Activated CD8-positive, alpha-beta T cell treated with anti-CD3 and anti-CD28 coated beads, Interleukin-2, amount 10 ng/mL, durations not matched to agents 7 days and 5 days (primary cell): ENCODE data around the gene NCOA7. TPM values are rescaled to one million over a fixed set of nuclear protein-coding genes. Genes with fewer than 3 reads are reported as not detected.
"Not testable (repeated sequence)": the region's sequence is repeated elsewhere in the genome, so short reads cannot be mapped to it uniquely, and the experiment has no call there.

Experiments used
- ATAC-seq: fragments of 150-1000 bp; cut with Tn5 transposase; one replicate; pipeline ENCODE4 v1.10.0; 2021; ENCODE audit warnings: moderate library complexity
- CTCF ChIA-PET: fragments of 350-600 bp; sonication (Branson Sonifier 250); formaldehyde crosslinking; loops from one replicate; lab custom pipeline; 2021; ENCODE audit warnings: antibody characterized with exemption; lab: Charles Lee
- POLR2A ChIA-PET: fragments of 350-600 bp; sonication (Branson Sonifier 250); formaldehyde crosslinking; loops from one replicate; lab custom pipeline; 2021; ENCODE audit warnings: antibody characterized with exemption; lab: Charles Lee
- DNase-seq: peaks from one replicate; pipeline ENCODE4 v3.0.0-alpha.2; 2020
- H3K27ac Mint-ChIP-seq: one replicate; pipeline ENCODE4 v1.8.0; 2021; ENCODE audit warnings: mild to moderate bottlenecking, mixed read lengths
- H3K27me3 Mint-ChIP-seq: one replicate; pipeline ENCODE4 v1.8.0; 2021; ENCODE audit warnings: low read depth, mixed read lengths
- H3K36me3 Mint-ChIP-seq: one replicate; pipeline ENCODE4 v1.8.0; 2021; ENCODE audit warnings: low read depth, mixed read lengths
- H3K4me1 Mint-ChIP-seq: one replicate; pipeline ENCODE4 v1.8.0; 2021; ENCODE audit warnings: low read depth, mixed read lengths
- H3K4me3 Mint-ChIP-seq: one replicate; pipeline ENCODE4 v1.8.0; 2021; ENCODE audit warnings: mild to moderate bottlenecking, mixed read lengths
- H3K9me3 Mint-ChIP-seq: one replicate; pipeline ENCODE4 v1.8.0; 2022; ENCODE audit warnings: mixed read lengths; ENCODE audit not compliant: insufficient read depth
- total RNA-seq, 2 experiments: library from RNA; stranded (reverse); gene quantifications; one replicate each; pipeline ENCODE4 v1.2.3, GENCODE V29; 2021

NCOA7 gene
- total RNA-seq, 2 experiments from 2014 or later: 27.8 to 31.7 TPM

GRCh38 chr6:125943528-125944433 is 153.0 kb downstream of the NCOA7 start:
- H3K27me3 Mint-ChIP-seq: peaks cover 37% of the 10 kb centered on the region
- ATAC-seq (no peak), DNase-seq (no peak)
- no peaks in the 10 kb centered on the region for H3K36me3 Mint-ChIP-seq
- POLR2A ChIA-PET: interaction anchor here (1.0 kb wide), 1 partner anchor 153 kb away, joined by 3 read pairs; the partner anchor contains the start of gene NCOA7
- H3K9me3 Mint-ChIP-seq: no peaks in the 10 kb centered on the region
- CTCF ChIA-PET: interaction anchor here (1.0 to 2.3 kb wide), 4 partner anchors 9 to 153 kb away, joined by 3 to 12 read pairs (median 6); partner anchors contain the start of genes HINT3 and NCOA7
- no peak overlapping the region for H3K27ac Mint-ChIP-seq
- H3K4me1 Mint-ChIP-seq: no peaks in the 10 kb centered on the region
- H3K4me3 Mint-ChIP-seq: no peak overlapping the region

- no peak for ATAC-seq
These were observed 153.7 kb downstream of the NCOA7 start for GRCh38 chr6:125944434-125944816.

GRCh38 chr6:125944896-125945295 is 154.1 kb downstream of the NCOA7 start:
- Mint-ChIP-seq H3K27me3 (peaks cover 31% of the 10 kb centered on the region), H3K4me1 (no peaks in the 10 kb centered on the region), H3K36me3 (no peaks in the 10 kb centered on the region), H3K4me3 (no peak overlapping the region), H3K27ac (no peak overlapping the region), H3K9me3 (no peaks in the 10 kb centered on the region)
- no peak for ATAC-seq
- ChIA-PET POLR2A (interaction anchor here (0.6 kb wide), 1 partner anchor 622 kb away, joined by 3 read pairs; no protein-coding TSS in a partner anchor), CTCF (interaction anchor here (1.0 to 1.1 kb wide), 2 partner anchors 30 to 191 kb away, joined by 3 read pairs; no protein-coding TSS in a partner anchor)
- no peak for DNase-seq

More at GRCh38 chr6:125944434-125944816, 153.7 kb downstream of the NCOA7 start:
- H3K27ac Mint-ChIP-seq: no peak overlapping the region
- no peaks in the 10 kb centered on the region for H3K9me3 Mint-ChIP-seq
- no peaks in the 10 kb centered on the region for H3K4me1 Mint-ChIP-seq
- ChIA-PET CTCF (interaction anchor here (1.0 to 2.3 kb wide), 4 partner anchors 8 to 30 kb away, joined by 3 to 12 read pairs (median 5); partner anchors contain the start of gene HINT3), POLR2A (no interaction called here)
- H3K4me3 Mint-ChIP-seq: no peak overlapping the region
- H3K36me3 Mint-ChIP-seq: no peaks in the 10 kb centered on the region
- no peak for DNase-seq
- peaks cover 34% of the 10 kb centered on the region for H3K27me3 Mint-ChIP-seq

GRCh38 chr6:125945378-125946141 is 154.8 kb downstream of the NCOA7 start:
- Mint-ChIP-seq H3K4me1 (no peaks in the 10 kb centered on the region), H3K9me3 (no peaks in the 10 kb centered on the region), H3K36me3 (no peaks in the 10 kb centered on the region), H3K27me3 (peaks cover 30% of the 10 kb centered on the region), H3K27ac (no peak overlapping the region), H3K4me3 (no peak overlapping the region)
- no peak for DNase-seq
- POLR2A ChIA-PET: interaction anchor here (0.6 kb wide), 1 partner anchor 622 kb away, joined by 3 read pairs; no protein-coding TSS in a partner anchor
- no peak for ATAC-seq
- CTCF ChIA-PET: interaction anchor here (0.6 to 2.1 kb wide), 7 partner anchors 10 to 201 kb away, joined by 3 to 11 read pairs (median 3); partner anchors contain the start of gene HINT3

- ATAC-seq: no peak
- H3K27ac Mint-ChIP-seq: no peak overlapping the region
- CTCF ChIA-PET: interaction anchor here (0.7 to 2.1 kb wide), 5 partner anchors 8 to 156 kb away, joined by 3 to 12 read pairs (median 11); partner anchors contain the start of genes HINT3 and NCOA7
- H3K27me3 Mint-ChIP-seq: peaks cover 30% of the 10 kb centered on the region
- no peaks in the 10 kb centered on the region for H3K9me3 Mint-ChIP-seq
- H3K4me3 Mint-ChIP-seq: no peak overlapping the region
- no peaks in the 10 kb centered on the region for H3K4me1 Mint-ChIP-seq
- POLR2A ChIA-PET: no interaction called here
- DNase-seq: no peak
- H3K36me3 Mint-ChIP-seq: no peaks in the 10 kb centered on the region
These were observed 156.9 kb downstream of the NCOA7 start for GRCh38 chr6:125947615-125948014.

- peaks cover 26% of the 10 kb centered on the region for H3K27me3 Mint-ChIP-seq
- H3K4me3 Mint-ChIP-seq: no peak overlapping the region
- H3K4me1 Mint-ChIP-seq: no peaks in the 10 kb centered on the region
- no peak overlapping the region for H3K27ac Mint-ChIP-seq
- ChIA-PET CTCF (interaction anchor here (0.7 to 1.4 kb wide), 4 partner anchors 8 to 157 kb away, joined by 3 to 12 read pairs (median 7); partner anchors contain the start of genes HINT3 and NCOA7), POLR2A (no interaction called here)
- DNase-seq (no peak), ATAC-seq (no peak)
- no peaks in the 10 kb centered on the region for H3K9me3 Mint-ChIP-seq
- no peaks in the 10 kb centered on the region for H3K36me3 Mint-ChIP-seq
These were observed 157.7 kb downstream of the NCOA7 start for GRCh38 chr6:125948455-125948854.

- Mint-ChIP-seq H3K9me3 (no peaks in the 10 kb centered on the region), H3K36me3 (no peaks in the 10 kb centered on the region), H3K4me1 (no peaks in the 10 kb centered on the region), H3K4me3 (no peak overlapping the region), H3K27me3 (peaks cover 26% of the 10 kb centered on the region), H3K27ac (no peak overlapping the region)
- POLR2A ChIA-PET: no interaction called here
- CTCF ChIA-PET: interaction anchor here (1.4 kb wide), 1 partner anchor 7 kb away, joined by 12 read pairs; the partner anchor contains the start of gene HINT3
- no peak for ATAC-seq
- DNase-seq: no peak
These were observed 158.3 kb downstream of the NCOA7 start for GRCh38 chr6:125949069-125949468.

GRCh38 chr6:125950293-125950692 is 159.5 kb downstream of the NCOA7 start:
- ATAC-seq: no peak
- CTCF ChIA-PET: interaction anchor here (11.9 kb wide), 1 partner anchor 158 kb away, joined by 225 read pairs; the partner anchor contains the start of gene NCOA7
- H3K4me3 Mint-ChIP-seq: no peak overlapping the region
- H3K4me1 Mint-ChIP-seq: no peaks in the 10 kb centered on the region
- peaks cover 32% of the 10 kb centered on the region for H3K27me3 Mint-ChIP-seq
- no peaks in the 10 kb centered on the region for H3K9me3 Mint-ChIP-seq
- no peak for DNase-seq
- POLR2A ChIA-PET: no interaction called here
- no peak overlapping the region for H3K27ac Mint-ChIP-seq
- no peaks in the 10 kb centered on the region for H3K36me3 Mint-ChIP-seq

GRCh38 chr6:125950716-125951115 is 160.0 kb downstream of the NCOA7 start:
- H3K9me3 Mint-ChIP-seq, H3K4me3 Mint-ChIP-seq, H3K4me1 Mint-ChIP-seq, H3K36me3 Mint-ChIP-seq, DNase-seq, POLR2A ChIA-PET, H3K27ac Mint-ChIP-seq, ATAC-seq: not testable (repeated sequence)
- peaks cover 32% of the 10 kb centered on the region for H3K27me3 Mint-ChIP-seq
- CTCF ChIA-PET: interaction anchor here (0.9 to 11.9 kb wide), 6 partner anchors 11 to 637 kb away, joined by 3 to 225 read pairs (median 5); partner anchors contain the start of gene NCOA7

GRCh38 chr6:125951323-125951722 is 160.6 kb downstream of the NCOA7 start:
- ATAC-seq (no peak), DNase-seq (no peak)
- CTCF ChIA-PET: interaction anchor here (0.8 to 11.9 kb wide), 12 partner anchors 8 to 638 kb away, joined by 3 to 225 read pairs (median 5); partner anchors contain the start of gene NCOA7
- POLR2A ChIA-PET: interaction anchor here (0.5 to 1.2 kb wide), 2 partner anchors 19 to 159 kb away, joined by 3 to 4 read pairs; no protein-coding TSS in a partner anchor
- Mint-ChIP-seq H3K4me3 (no peak overlapping the region), H3K36me3 (no peaks in the 10 kb centered on the region), H3K27me3 (peaks cover 26% of the 10 kb centered on the region), H3K9me3 (no peaks in the 10 kb centered on the region), H3K4me1 (peaks cover 5% of the 10 kb centered on the region), H3K27ac (no peak overlapping the region)
